HS-5 (cell line): ENCODE data around the gene CD46.
"Not testable (repeated sequence)": the region's sequence is repeated elsewhere in the genome, so short reads cannot be mapped to it uniquely, and the experiment has no call there.

Experiments
- DNase-seq: peaks from one replicate; pipeline ENCODE4 v3.0.0-alpha.2; 2012; ENCODE audit warnings: low read depth

CD46 gene

DNA sequence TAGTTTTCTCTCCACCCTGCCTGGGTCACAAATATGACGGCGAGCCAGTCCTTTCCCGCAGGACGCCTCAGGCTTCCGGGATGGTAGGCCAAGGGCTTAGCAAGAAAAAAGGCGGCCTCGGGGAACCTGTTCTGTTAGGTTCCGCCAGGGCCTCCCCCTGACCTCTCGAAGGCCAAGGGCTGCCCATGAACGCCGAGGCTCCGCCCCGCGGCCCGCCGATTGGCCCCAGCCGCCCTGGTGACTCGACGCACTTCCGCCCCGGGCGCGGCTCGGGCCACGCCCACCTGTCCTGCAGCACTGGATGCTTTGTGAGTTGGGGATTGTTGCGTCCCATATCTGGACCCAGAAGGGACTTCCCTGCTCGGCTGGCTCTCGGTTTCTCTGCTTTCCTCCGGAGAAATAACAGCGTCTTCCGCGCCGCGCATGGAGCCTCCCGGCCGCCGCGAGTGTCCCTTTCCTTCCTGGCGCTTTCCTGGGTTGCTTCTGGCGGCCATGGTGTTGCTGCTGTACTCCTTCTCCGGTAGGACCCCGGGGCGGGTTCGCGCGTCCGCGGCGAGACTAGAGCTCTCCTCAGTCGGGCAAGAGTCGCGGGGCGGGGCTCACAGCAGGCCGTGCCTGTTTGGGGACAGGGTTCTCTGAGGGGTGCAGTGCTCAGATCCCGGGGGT is at the start of gene CD46:
Gene CD46 (plus strand): TSS at position 265 of the 666 bp plus-strand sequence. CDS start 159 bp downstream, at position 424.
- peak; percentile 69 for DNase-seq

- DNase-seq = no peak
These were observed 49.5 kb upstream of the CD46 start for GRCh38 chr1:207702317-207702716.

DNA sequence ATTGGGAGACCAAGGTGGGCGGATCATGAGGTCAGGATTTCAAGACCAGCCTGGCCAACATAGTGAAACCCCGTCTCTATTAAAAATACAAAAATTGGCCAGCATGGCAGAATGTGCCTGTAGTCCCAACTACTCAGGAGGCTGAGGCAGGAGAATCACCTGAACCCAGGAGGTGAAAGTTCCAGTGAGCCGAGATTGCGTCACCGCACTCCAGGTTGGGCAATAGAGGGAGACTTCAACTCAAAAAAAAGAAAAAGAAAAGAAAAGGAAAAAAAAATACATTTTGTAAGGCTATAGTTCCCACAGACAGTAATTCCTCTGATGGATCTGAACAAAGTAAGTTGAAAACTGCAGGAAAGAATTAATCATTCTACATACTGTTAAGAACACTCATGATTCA is 48.1 kb upstream of the CD46 start:
- DNase-seq = no peak

DNA sequence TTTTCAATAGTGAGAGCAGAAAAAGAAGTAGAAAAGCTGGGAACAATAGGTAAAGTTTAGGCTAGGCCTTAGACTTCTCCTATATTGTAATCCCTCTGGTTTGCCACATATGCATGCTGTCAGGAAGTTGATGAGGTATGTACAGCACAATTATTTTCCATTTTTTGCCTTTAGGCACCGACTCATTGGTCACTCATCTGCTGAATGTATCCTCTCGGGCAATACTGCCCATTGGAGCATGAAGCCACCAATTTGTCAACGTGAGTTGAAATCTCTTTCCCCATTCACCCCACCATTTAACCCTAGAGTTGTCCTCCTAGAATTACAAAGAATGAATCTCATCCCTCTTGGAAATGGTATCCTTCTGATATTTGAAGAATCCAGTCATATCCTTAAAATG is 43.9 kb upstream of the CD46 start:
- not testable (repeated sequence) for DNase-seq

- no peak for DNase-seq
These were observed 40.6 kb upstream of the CD46 start for GRCh38 chr1:207711285-207711684.

- DNase-seq = not testable (repeated sequence)
These were observed 39.2 kb upstream of the CD46 start for GRCh38 chr1:207712701-207713100.

- DNase-seq = no peak
These were observed 38.3 kb upstream of the CD46 start for GRCh38 chr1:207713529-207713928.

DNA sequence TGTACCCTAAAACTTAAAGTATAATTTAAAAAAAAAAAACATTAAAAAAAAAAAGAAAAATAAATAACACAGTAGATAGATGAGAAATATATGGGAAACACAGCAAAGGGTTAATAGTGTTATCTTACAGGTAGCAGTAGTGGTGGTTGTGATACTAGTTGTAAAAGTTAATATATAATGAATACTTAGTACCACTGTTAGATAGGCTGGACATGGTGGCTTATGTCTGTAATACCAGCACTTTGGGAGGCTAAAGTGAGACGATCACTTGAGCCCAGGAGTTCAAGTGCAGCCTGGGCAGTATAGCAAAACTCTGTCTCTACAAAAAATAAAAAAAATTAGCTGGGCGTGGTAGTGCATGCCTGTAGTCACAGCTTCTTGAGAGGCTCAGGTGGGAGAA is 32.6 kb upstream of the CD46 start:
- no peak for DNase-seq

DNA sequence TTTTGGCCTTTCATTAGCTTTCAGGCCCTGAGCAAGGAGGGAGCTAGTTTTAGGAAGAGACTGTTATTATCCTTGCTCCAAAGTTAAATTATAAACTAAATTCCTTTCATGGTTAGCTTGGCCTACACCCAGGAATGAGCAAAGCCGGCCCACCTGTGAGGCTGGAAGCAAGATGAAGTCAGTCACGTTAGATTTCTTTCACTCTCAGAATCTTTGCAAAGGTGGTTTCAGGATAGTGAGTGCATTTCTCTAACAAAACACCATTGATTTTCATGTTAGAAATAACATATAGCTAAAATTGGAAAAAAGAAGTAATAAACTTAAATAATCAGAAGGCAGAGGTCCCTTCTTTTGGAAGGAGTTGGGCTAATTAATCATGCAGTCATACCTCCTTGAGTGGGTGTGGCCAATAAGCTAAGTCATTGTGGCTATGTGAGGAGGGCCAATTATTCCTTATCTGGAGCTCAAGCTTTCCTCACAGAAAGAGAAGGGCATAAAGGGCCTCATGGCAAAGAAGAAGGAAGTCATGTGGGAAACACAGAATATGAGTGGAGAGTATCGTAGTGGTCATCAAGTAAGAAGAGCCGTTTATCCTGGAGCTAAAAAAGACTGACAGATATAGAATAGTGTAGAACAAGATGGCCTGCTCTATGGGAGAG is 23.5 kb upstream of the CD46 start:
- not testable (repeated sequence) for DNase-seq

DNA sequence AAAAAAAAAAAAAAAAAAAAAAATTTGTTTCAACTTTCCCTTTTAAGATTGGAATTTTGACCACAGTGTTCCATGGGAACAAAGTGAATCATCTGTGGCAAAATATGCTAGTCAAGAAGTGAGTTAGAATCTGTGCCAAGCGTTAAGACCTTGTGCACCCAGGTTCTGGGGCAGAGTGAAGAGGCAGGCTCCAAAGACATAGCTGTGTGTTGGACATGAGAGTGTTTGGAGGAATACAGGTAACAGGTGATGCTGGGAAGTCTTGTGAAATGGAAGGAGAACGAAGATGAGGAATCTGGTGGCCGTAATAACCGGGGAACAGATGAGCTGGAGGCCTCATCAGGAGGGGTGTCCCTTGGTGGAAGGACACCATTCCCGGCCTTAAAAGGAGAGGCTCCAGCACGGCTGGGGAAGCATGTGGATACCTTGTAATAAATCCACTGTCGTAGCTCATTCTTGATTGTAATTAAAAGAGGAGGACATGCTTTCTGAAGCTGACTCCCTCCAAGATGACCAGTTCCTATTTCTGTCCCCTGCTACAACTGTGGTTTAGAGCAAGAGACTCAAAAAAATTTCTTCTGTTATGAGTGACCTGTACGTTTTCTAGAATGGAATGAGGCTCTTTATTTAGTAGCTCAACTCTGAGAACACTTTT is 14.2 kb upstream of the CD46 start:
- DNase-seq = not testable (repeated sequence)

- not testable (repeated sequence) for DNase-seq
These were observed 13.6 kb upstream of the CD46 start for GRCh38 chr1:207738158-207738659.

GRCh38 chr1:207740207-207740606 is 11.6 kb upstream of the CD46 start:
- no peak for DNase-seq

- no peak for DNase-seq
These were observed 8.9 kb upstream of the CD46 start for GRCh38 chr1:207742850-207743555.

GRCh38 chr1:207744000-207744534 is 7.8 kb upstream of the CD46 start:
- no peak for DNase-seq

- peak; percentile 26 for DNase-seq
These were observed 6.6 kb upstream of the CD46 start for GRCh38 chr1:207745285-207745684.

DNA sequence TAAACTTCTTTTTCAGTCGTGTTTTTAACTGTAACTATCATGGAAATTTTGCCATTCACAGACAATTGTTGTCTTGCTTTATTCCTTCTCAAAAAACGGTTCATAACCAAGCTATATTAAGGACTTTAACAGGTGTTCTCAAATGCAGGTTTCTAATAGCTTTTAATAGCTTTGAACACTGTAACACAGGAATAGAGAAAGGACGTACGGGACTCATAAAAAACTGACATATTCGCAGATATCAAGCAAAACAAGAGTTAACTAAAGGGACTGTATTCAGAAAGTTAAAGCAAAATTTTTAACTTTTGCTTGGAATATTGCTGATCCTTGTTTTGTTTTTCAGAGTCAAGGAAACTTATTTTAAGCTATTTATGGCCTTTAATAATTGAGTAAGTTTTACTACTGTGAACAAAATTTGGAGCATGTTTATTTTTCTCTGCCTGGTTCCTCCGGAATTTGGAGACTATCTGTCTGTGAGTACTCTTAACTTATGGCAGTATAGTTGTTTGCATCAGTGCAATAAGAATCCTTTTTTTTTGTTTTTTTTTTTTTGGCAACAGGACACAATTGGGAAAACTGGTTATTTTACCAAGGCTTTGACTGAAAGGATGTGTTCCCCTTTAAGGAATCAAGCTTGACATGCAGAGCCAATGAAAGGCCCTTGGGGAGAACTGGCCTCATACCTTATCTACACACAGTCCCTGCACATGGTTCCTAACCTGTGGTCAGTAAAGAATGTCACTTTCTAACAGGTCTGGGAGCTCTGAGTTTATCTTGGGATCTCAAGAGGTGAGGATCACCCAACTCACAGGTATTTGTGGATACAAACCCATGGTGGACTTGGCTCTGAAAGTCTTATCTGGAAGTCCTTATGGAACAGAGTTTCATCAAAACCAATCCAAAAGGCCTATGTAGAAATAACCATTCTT is 5.8 kb upstream of the CD46 start:
- no peak for DNase-seq

- no peak for DNase-seq
These were observed 4.0 kb upstream of the CD46 start for GRCh38 chr1:207747627-207748492.

- no peak for DNase-seq
These were observed 2.9 kb upstream of the CD46 start for GRCh38 chr1:207748737-207749528.

DNA sequence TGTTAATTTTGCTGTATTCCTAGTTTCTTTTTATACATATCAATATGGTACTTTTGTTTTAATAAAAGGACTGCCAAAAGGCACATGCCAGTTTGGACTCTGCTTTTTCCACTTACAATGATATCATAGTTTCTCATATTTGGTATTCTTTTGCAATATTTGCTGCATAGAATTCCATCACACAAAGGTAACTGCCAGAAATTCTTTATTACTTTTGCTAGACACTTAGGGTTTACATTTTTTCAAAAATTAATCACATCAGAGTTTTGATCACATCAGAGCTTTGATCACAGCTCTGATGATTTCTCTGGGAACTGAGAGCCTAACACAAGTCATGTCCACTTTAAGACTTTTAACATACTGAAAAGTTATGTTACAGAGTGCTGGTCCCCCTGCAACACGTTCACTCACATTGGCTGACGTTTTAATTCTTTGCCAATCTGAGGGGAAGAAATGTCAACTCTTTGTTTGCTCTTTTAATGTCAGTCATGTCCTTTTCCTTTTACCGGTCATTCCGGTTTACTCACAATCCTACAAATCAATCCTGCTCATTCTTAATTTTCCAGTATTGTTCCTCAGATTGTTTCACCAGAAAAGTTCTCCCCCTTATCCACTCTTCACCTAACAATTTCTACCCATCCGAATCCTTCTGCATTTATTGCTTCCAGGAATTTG is 1.1 kb upstream of the CD46 start:
- DNase-seq = no peak
